ENCODE data around the gene EFTUD2. TPM values are rescaled to one million over a fixed set of nuclear protein-coding genes. Genes with fewer than 3 reads are reported as not detected.

The EFTUD2 gene
- total and polyA plus RNA-seq, 4 donors, result 19.8 to 84.3 (median 33.3) TPM

GRCh38 chr17:44881145-44881544 is 18.1 kb downstream of the EFTUD2 start:
- no peak overlapping the region for H3K27ac ChIP-seq (ENCODE audit: low read depth in 1 of 2, low read length in 2 of 2)
- no peaks in the 10 kb centered on the region for H3K4me1 ChIP-seq (ENCODE audit: control insufficient read depth in 4 of 4, insufficient read depth in 4 of 4, low read length in 3 of 4)
- WGBS, result 93% methylated on average over 4 of the region's 4 CpGs
- H3K4me3 ChIP-seq (ENCODE audit: low read depth in 1 of 3, low read length in 3 of 3), result no peak overlapping the region
- no peak for TF ChIP-seq JUND (IDR thresholded peaks at IDR 0.05)
- TF ChIP-seq GABPA (IDR thresholded peaks at IDR 0.05 in 1 of 2, conservative IDR thresholded peaks at IDR 0.05 in 1 of 2), result no peak
- no peaks in the 10 kb centered on the region for H3K27me3 ChIP-seq (ENCODE audit: control insufficient read depth in 4 of 4, insufficient read depth in 4 of 4, low read length in 3 of 4)
- no peak overlapping the region for H3K9ac ChIP-seq (ENCODE audit: low read depth in 1 of 2, low read length in 2 of 2)
- H3K36me3 ChIP-seq (ENCODE audit: control insufficient read depth in 4 of 4, insufficient read depth in 3 of 4, low read depth in 1 of 4, low read length in 3 of 4), result peaks cover 9 to 69% (median 45%) of the 10 kb centered on the region in 4 donors
- DNase-seq (ENCODE audit: low spot score), result no peak
- H3K9me3 ChIP-seq (ENCODE audit: control insufficient read depth in 4 of 4, low read length in 3 of 4), result no peaks in the 10 kb centered on the region

GRCh38 chr17:44880062-44880461 is 19.2 kb downstream of the EFTUD2 start:
- Histone ChIP-seq H3K9ac (ENCODE audit: low read depth in 1 of 2, low read length in 2 of 2) (no peak overlapping the region), H3K9me3 (ENCODE audit: control insufficient read depth in 4 of 4, low read length in 3 of 4) (no peaks in the 10 kb centered on the region), H3K4me1 (ENCODE audit: control insufficient read depth in 4 of 4, insufficient read depth in 4 of 4, low read length in 3 of 4) (no peaks in the 10 kb centered on the region), H3K36me3 (ENCODE audit: control insufficient read depth in 4 of 4, insufficient read depth in 3 of 4, low read depth in 1 of 4, low read length in 3 of 4) (peaks cover 9 to 67% (median 46%) of the 10 kb centered on the region in 4 donors), H3K27ac (ENCODE audit: low read depth in 1 of 2, low read length in 2 of 2) (no peak overlapping the region), H3K27me3 (ENCODE audit: control insufficient read depth in 4 of 4, insufficient read depth in 4 of 4, low read length in 3 of 4) (no peaks in the 10 kb centered on the region), H3K4me3 (ENCODE audit: low read depth in 1 of 3, low read length in 3 of 3) (no peak overlapping the region)
- 97% methylated on average over 2 of the region's 2 CpGs for WGBS
- no peak for DNase-seq (ENCODE audit: low spot score)
- TF ChIP-seq CTCF (IDR thresholded peaks at IDR 0.05; ENCODE audit: low read depth, low read length, missing input control), result no peak
- no peak for TF ChIP-seq RAD21 (IDR thresholded peaks at IDR 0.05)
- no peak for TF ChIP-seq FOXA2 (IDR thresholded peaks at IDR 0.05)
- no peak for TF ChIP-seq JUND (IDR thresholded peaks at IDR 0.05)
- no peak for TF ChIP-seq MAX (IDR thresholded peaks at IDR 0.05)
- TF ChIP-seq YY1 (IDR thresholded peaks at IDR 0.05), result no peak
- TF ChIP-seq GABPA (IDR thresholded peaks at IDR 0.05 in 1 of 2, conservative IDR thresholded peaks at IDR 0.05 in 1 of 2), result no peak
- no peak for TF ChIP-seq FOXA1 (IDR thresholded peaks at IDR 0.05)
- no peak for TF ChIP-seq ATF3 (IDR thresholded peaks at IDR 0.05)
- no peak for TF ChIP-seq REST (IDR thresholded peaks at IDR 0.05)

- Histone ChIP-seq H3K27ac (ENCODE audit: low read depth in 1 of 2, low read length in 2 of 2) (no peak overlapping the region), H3K27me3 (ENCODE audit: control insufficient read depth in 4 of 4, insufficient read depth in 4 of 4, low read length in 3 of 4) (no peaks in the 10 kb centered on the region), H3K9me3 (ENCODE audit: control insufficient read depth in 4 of 4, low read length in 3 of 4) (no peaks in the 10 kb centered on the region), H3K36me3 (ENCODE audit: control insufficient read depth in 4 of 4, insufficient read depth in 3 of 4, low read depth in 1 of 4, low read length in 3 of 4) (peaks cover 10 to 65% (median 44%) of the 10 kb centered on the region in 4 donors), H3K4me1 (ENCODE audit: control insufficient read depth in 4 of 4, insufficient read depth in 4 of 4, low read length in 3 of 4) (no peaks in the 10 kb centered on the region), H3K4me3 (ENCODE audit: low read depth in 1 of 3, low read length in 3 of 3) (no peak overlapping the region), H3K9ac (ENCODE audit: low read depth in 1 of 2, low read length in 2 of 2) (no peak overlapping the region)
- WGBS, result 90% methylated on average over 6 of the region's 6 CpGs
- DNase-seq (ENCODE audit: low spot score), result no peak
- no peak for TF ChIP-seq ATF3 (IDR thresholded peaks at IDR 0.05)
- no peak for TF ChIP-seq MAX (IDR thresholded peaks at IDR 0.05)
- TF ChIP-seq EGR1 (IDR thresholded peaks at IDR 0.05; ENCODE audit: low read depth in 2 of 2), result no peak
- TF ChIP-seq RXRA (IDR thresholded peaks at IDR 0.05), result no peak
- no peak for TF ChIP-seq GABPA (IDR thresholded peaks at IDR 0.05 in 1 of 2, conservative IDR thresholded peaks at IDR 0.05 in 1 of 2)
Measured at GRCh38 chr17:44879376-44879775, 19.9 kb downstream of the EFTUD2 start.

All from liver (tissue), 9 donors.